Endodermal cell (in vitro differentiated cells): Measurements from ENCODE around the gene CNTRL. TPM values are rescaled to one million over a fixed set of nuclear protein-coding genes. Genes with fewer than 3 reads are reported as not detected.
"Not testable (repeated sequence)": the region's sequence is repeated elsewhere in the genome, so short reads cannot be mapped to it uniquely, and the experiment has no call there.

Experiments
- DNase-seq: peaks from one replicate; pipeline ENCODE4 v3.0.0-alpha.2; 2017
- H3K27ac ChIP-seq: 2 replicates; pipeline ENCODE4 v1.5.1; 2013; ENCODE audit warnings: mild to moderate bottlenecking, low read depth, low read length, moderate library complexity
- H3K27me3 ChIP-seq: 2 replicates; pipeline ENCODE4 v1.6.1; 2013; ENCODE audit warnings: mild to moderate bottlenecking, low read length, moderate library complexity; ENCODE audit not compliant: insufficient read depth, control insufficient read depth, poor library complexity, severe bottlenecking
- H3K36me3 ChIP-seq: 2 replicates; pipeline ENCODE4 v1.7.0; 2013; ENCODE audit warnings: mild to moderate bottlenecking, low read length, moderate library complexity; ENCODE audit not compliant: control insufficient read depth, insufficient read depth
- H3K4me1 ChIP-seq: one replicate; pipeline ENCODE4 v1.7.0; 2013; ENCODE audit warnings: low read length; ENCODE audit not compliant: control insufficient read depth, insufficient read depth
- H3K4me3 ChIP-seq: 2 replicates; pipeline ENCODE4 v1.5.1; 2013; ENCODE audit warnings: mild to moderate bottlenecking, low read length, moderate library complexity
- H3K9ac ChIP-seq: 2 replicates; pipeline ENCODE4 v1.6.1; 2013; ENCODE audit warnings: mild to moderate bottlenecking, low read length, moderate library complexity; ENCODE audit not compliant: poor library complexity, severe bottlenecking; ENCODE audit errors: extremely low read depth
- H3K9me3 ChIP-seq: 2 replicates; pipeline ENCODE4 v1.6.1; 2013; ENCODE audit warnings: mild to moderate bottlenecking, low read length, moderate library complexity; ENCODE audit not compliant: control insufficient read depth
- H3K27ac Mint-ChIP-seq: 2 replicates; pipeline ENCODE4 v1.8.0; 2020; ENCODE audit warnings: mixed read lengths
- H3K27me3 Mint-ChIP-seq: 2 replicates; pipeline ENCODE4 v1.8.0; 2021; ENCODE audit warnings: mild to moderate bottlenecking, mixed read lengths; ENCODE audit not compliant: insufficient read depth
- H3K36me3 Mint-ChIP-seq: 2 replicates; pipeline ENCODE4 v1.8.0; 2020; ENCODE audit warnings: low read depth, mixed read lengths
- H3K4me1 Mint-ChIP-seq: 2 replicates; pipeline ENCODE4 v1.8.0; 2020; ENCODE audit warnings: mixed read lengths
- H3K4me3 Mint-ChIP-seq: 2 replicates; pipeline ENCODE4 v1.8.0; 2020; ENCODE audit warnings: mild to moderate bottlenecking, moderate library complexity, mixed read lengths
- H3K9me3 Mint-ChIP-seq: 2 replicates; pipeline ENCODE4 v1.8.0; 2020; ENCODE audit warnings: mild to moderate bottlenecking, mixed read lengths
- CTCF ChIP-seq: fragments of 200-600 bp; sonication (generic); conservative IDR thresholded peaks from 2 replicates; pipeline ENCODE4 v1.5.0; 2021; ENCODE audit warnings: antibody characterized with exemption, mild to moderate bottlenecking
- WGBS, 2 experiments: methylation state at CpG; one replicate each; pipeline versions ENCODE4 v1.1.5 to v1.1.7; 2013; ENCODE audit warnings: missing lambda C conversion rate in 2 of 2, mixed read lengths in 1 of 2; ENCODE audit not compliant: insufficient coverage in 1 of 2, insufficient read length in 1 of 2; 5-methylcytosine and 5-hydroxymethylcytosine counted together
- total RNA-seq, 2 donors: library from RNA; stranded (reverse); fragmentation: NEBNext Ultra II Directional in 1 of 2; extraction: Animal tissue kit (Norgen Biotek cat#: 25700) in 1 of 2; gene quantifications; 2 replicates in 1 of 2; 3 replicates in 1 of 2; pipeline ENCODE4 v1.2.1, GENCODE V29; 2021

CNTRL gene
- total RNA-seq, 2 donors from 2014 or later = 18.0 to 21.0 TPM

- no peak for DNase-seq
- H3K36me3 ChIP-seq = peaks cover 43% of the 10 kb centered on the region
- Mint-ChIP-seq H3K27me3 (no peaks in the 10 kb centered on the region), H3K36me3 (peaks cover 62% of the 10 kb centered on the region), H3K9me3 (peaks cover 5% of the 10 kb centered on the region), H3K4me3 (no peak overlapping the region), H3K27ac (no peak overlapping the region), H3K4me1 (no peaks in the 10 kb centered on the region)
- no peak for TF ChIP-seq CTCF
- no peak overlapping the region for H3K27ac ChIP-seq
- H3K9me3 ChIP-seq = peaks cover 3% of the 10 kb centered on the region
- H3K27me3 ChIP-seq = no peaks in the 10 kb centered on the region
- 56% methylated on average over 1 of the region's 1 CpG; no CpG with 5 or more reads in 1 of the 2 experiments for WGBS, 2 experiments
- H3K9ac ChIP-seq = no peak overlapping the region
- H3K4me1 ChIP-seq = no peaks in the 10 kb centered on the region
- no peak overlapping the region for H3K4me3 ChIP-seq
Observed at GRCh38 chr9:121029469-121029868, 45.3 kb upstream of the CNTRL start.

- 88% methylated on average over 2 of the region's 2 CpGs; no CpG with 5 or more reads in 1 of the 2 experiments for WGBS, 2 experiments
- Mint-ChIP-seq H3K4me1 (peaks cover 4% of the 10 kb centered on the region), H3K36me3 (peaks cover 42% of the 10 kb centered on the region), H3K4me3 (no peak overlapping the region), H3K27ac (no peak overlapping the region), H3K9me3 (no peaks in the 10 kb centered on the region), H3K27me3 (peaks cover 4% of the 10 kb centered on the region)
- peaks cover 45% of the 10 kb centered on the region for H3K36me3 ChIP-seq
- peak; percentile 31 for TF ChIP-seq CTCF
- no peak for DNase-seq
- no peaks in the 10 kb centered on the region for H3K9me3 ChIP-seq
- H3K27ac ChIP-seq = no peak overlapping the region
- H3K9ac ChIP-seq = no peak overlapping the region
- H3K4me1 ChIP-seq = peaks cover 4% of the 10 kb centered on the region
- H3K4me3 ChIP-seq = no peak overlapping the region
- H3K27me3 ChIP-seq = no peaks in the 10 kb centered on the region
Observed at GRCh38 chr9:121034529-121034928, 40.2 kb upstream of the CNTRL start.

GRCh38 chr9:121035717-121036116 is 39.0 kb upstream of the CNTRL start:
- H3K4me1 ChIP-seq, H3K27ac ChIP-seq, H3K4me1 Mint-ChIP-seq, DNase-seq, H3K9me3 ChIP-seq, H3K4me3 ChIP-seq, H3K4me3 Mint-ChIP-seq, H3K9ac ChIP-seq, H3K27ac Mint-ChIP-seq, H3K27me3 ChIP-seq, H3K27me3 Mint-ChIP-seq, H3K9me3 Mint-ChIP-seq: not testable (repeated sequence)
- H3K36me3 ChIP-seq = peaks cover 35% of the 10 kb centered on the region
- H3K36me3 Mint-ChIP-seq = peaks cover 37% of the 10 kb centered on the region

- 94 to 100% methylated on average over 2 of the region's 2 CpGs for WGBS, 2 experiments
- H3K9ac ChIP-seq = no peak overlapping the region
- peaks cover 4% of the 10 kb centered on the region for H3K27me3 Mint-ChIP-seq
- H3K9me3 ChIP-seq = no peaks in the 10 kb centered on the region
- peaks cover 40% of the 10 kb centered on the region for H3K36me3 ChIP-seq
- no peak overlapping the region for H3K27ac ChIP-seq
- no peak overlapping the region for H3K27ac Mint-ChIP-seq
- H3K4me1 Mint-ChIP-seq = peaks cover 4% of the 10 kb centered on the region
- peaks cover 38% of the 10 kb centered on the region for H3K36me3 Mint-ChIP-seq
- H3K4me3 Mint-ChIP-seq = no peak overlapping the region
- no peaks in the 10 kb centered on the region for H3K9me3 Mint-ChIP-seq
- no peak overlapping the region for H3K4me3 ChIP-seq
- no peak for TF ChIP-seq CTCF
- peaks cover 4% of the 10 kb centered on the region for H3K4me1 ChIP-seq
- no peak for DNase-seq
- no peaks in the 10 kb centered on the region for H3K27me3 ChIP-seq
Observed at GRCh38 chr9:121038362-121038761, 36.4 kb upstream of the CNTRL start.
